Activated T-helper 17 cell treated with anti-CD3 and anti-CD28 coated beads, Interleukin-2, amount 50 U/mL, for 72 hours (primary cell): ENCODE data around the gene KRT75. TPM values are rescaled to one million over a fixed set of nuclear protein-coding genes. Genes with fewer than 3 reads are reported as not detected.

Experiments used
- ATAC-seq: fragments of 150-1000 bp; cut with Tn5 transposase; replicated peaks from 2 replicates; pipeline ENCODE4 v1.10.0; 2021; ENCODE audit warnings: mild to moderate bottlenecking, moderate library complexity
- H3K27ac Mint-ChIP-seq: one replicate; pipeline ENCODE4 v1.8.0; 2022; ENCODE audit warnings: mixed read lengths
- H3K27me3 Mint-ChIP-seq: one replicate; pipeline ENCODE4 v1.8.0; 2022; ENCODE audit warnings: mixed read lengths
- H3K36me3 Mint-ChIP-seq: one replicate; pipeline ENCODE4 v1.8.0; 2022; ENCODE audit warnings: low read depth, mild to moderate bottlenecking, mixed read lengths
- H3K4me1 Mint-ChIP-seq: one replicate; pipeline ENCODE4 v1.8.0; 2022; ENCODE audit warnings: mixed read lengths
- H3K4me3 Mint-ChIP-seq: one replicate; pipeline ENCODE4 v1.8.0; 2022; ENCODE audit warnings: mild to moderate bottlenecking, mixed read lengths
- H3K9me3 Mint-ChIP-seq: one replicate; pipeline ENCODE4 v1.8.0; 2022; ENCODE audit warnings: mixed read lengths
- total RNA-seq, 2 donors: library from RNA; stranded (reverse); gene quantifications; one replicate each; pipeline ENCODE4 v1.2.3, GENCODE V29; 2022

Gene KRT75
- total RNA-seq, 2 donors from 2014 or later: not detected

GRCh38 chr12:52446367-52447045 is 12.3 kb upstream of the KRT75 start:
- Mint-ChIP-seq H3K36me3 (no peaks in the 10 kb centered on the region), H3K4me1 (no peaks in the 10 kb centered on the region), H3K27me3 (peaks cover 20% of the 10 kb centered on the region), H3K9me3 (no peaks in the 10 kb centered on the region), H3K27ac (no peak overlapping the region), H3K4me3 (no peak overlapping the region)
- ATAC-seq: no peak

DNA sequence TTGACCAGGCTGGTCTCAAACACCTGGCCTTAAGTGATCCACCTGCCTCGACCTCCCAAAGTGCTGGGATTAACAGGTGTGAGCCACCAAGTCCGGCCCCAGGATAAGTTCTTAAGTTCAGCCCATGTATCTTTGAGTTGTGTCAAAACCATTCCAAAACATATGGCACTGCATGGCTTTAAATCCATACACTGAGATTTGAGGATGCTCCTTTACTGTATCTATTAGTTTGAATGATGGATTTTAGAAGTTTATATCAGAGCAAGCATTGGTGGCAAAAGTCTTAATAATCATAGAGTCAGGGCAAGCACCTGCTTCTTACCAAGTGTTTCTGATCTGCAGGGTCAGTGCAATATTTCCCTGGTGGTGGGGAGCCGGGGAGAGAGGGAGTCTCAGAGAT is 11.7 kb upstream of the KRT75 start:
- Mint-ChIP-seq H3K4me1 (no peaks in the 10 kb centered on the region), H3K27ac (no peak overlapping the region), H3K27me3 (peaks cover 25% of the 10 kb centered on the region), H3K36me3 (no peaks in the 10 kb centered on the region), H3K9me3 (no peaks in the 10 kb centered on the region), H3K4me3 (no peak overlapping the region)
- ATAC-seq: no peak

DNA sequence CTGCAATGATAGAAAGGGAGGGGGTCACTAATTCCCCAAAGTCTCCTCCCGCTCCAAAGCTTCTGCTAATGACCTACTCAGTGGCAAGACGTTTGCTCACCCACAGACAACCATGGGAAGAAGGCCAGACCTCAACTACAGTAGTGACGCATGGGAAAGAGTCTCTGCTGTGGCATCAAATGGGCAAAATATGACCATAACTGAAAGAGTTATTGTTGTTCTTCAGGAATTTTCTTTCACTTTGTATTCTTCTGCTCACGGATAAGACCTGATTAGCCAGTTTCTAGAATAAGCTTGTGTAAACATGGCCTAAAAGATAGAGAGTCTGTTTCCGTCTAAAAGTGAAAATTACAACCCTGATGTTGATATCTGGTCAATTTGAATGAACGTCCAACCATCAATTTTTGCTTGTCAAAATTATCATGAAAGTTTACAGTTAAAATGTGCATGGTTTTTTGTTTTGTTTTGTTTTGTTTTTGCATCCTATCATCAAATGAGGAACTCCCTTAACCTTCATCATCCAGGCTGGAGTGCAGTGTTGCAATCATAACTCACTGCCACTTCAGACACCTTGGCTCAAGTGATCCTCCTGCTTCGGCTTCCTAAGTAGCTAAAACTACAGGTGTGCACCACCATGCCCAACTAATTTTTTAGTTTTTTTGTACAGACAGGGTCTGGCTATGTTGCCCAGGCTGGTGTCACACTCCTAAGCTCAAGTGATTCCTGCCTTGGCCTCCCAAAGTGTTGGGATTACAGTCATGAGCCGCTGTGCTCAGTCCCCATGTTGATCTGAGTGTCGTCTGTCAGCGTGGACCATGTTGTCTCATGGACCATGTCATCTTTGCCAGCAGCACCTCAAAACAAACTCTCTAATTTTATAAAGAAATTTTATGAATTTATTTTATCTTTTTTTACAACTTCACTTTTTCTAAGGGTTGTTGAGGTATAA is 10.8 kb upstream of the KRT75 start:
- H3K9me3 Mint-ChIP-seq: no peaks in the 10 kb centered on the region
- no peaks in the 10 kb centered on the region for H3K4me1 Mint-ChIP-seq
- no peaks in the 10 kb centered on the region for H3K36me3 Mint-ChIP-seq
- no peak for ATAC-seq
- peaks cover 25% of the 10 kb centered on the region for H3K27me3 Mint-ChIP-seq
- no peak overlapping the region for H3K4me3 Mint-ChIP-seq
- H3K27ac Mint-ChIP-seq: no peak overlapping the region

DNA sequence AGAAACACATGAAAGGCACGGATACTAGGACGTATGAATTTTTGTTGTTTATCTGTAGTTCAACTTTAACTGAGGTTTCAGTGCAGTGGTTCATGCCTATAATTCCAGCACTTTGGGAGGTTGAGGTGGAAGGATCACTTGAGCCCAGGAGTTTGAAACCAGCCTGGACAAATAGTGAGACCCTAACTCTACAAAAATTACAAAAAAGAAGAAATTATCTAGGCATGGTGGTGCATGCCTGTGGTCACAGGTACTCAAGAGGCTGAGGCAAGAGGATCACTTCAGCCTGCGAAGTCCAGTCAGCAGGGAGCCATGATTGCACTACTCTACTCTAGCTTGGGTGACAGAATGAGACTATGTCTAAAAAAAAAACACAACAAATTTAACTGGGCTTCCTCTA is 9.8 kb upstream of the KRT75 start:
- peaks cover 25% of the 10 kb centered on the region for H3K27me3 Mint-ChIP-seq
- no peak overlapping the region for H3K4me3 Mint-ChIP-seq

DNA sequence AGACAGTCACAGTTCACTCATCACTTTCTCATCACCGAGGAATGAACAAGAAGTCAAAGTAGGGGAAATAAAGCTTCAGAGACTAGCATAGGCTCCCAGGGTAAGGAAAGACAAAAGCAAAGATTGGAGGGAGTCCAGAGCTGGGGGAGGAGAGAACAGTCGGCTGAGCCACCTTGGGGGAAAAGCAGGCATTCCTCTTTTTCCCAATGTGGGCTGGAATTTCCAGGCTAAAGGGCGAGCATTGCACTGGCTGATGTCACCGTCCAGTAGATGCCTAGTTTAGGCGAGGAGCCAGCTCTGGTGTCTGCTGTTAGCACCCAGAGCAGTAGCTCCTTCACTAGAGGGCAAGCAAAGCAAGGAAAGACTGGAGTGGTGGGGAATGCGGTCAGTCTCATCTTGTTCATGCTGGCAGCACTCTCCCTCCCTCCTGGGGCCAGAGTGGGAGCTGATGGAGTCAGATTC is 8.5 kb upstream of the KRT75 start:
- Mint-ChIP-seq H3K9me3 (no peaks in the 10 kb centered on the region), H3K4me1 (no peaks in the 10 kb centered on the region), H3K36me3 (no peaks in the 10 kb centered on the region), H3K4me3 (no peak overlapping the region), H3K27me3 (peaks cover 25% of the 10 kb centered on the region), H3K27ac (no peak overlapping the region)
- no peak for ATAC-seq

More for the DNA sequence above, 9.8 kb upstream of the KRT75 start:
- no peak for ATAC-seq
- Mint-ChIP-seq H3K36me3 (no peaks in the 10 kb centered on the region), H3K9me3 (no peaks in the 10 kb centered on the region), H3K27ac (no peak overlapping the region), H3K4me1 (no peaks in the 10 kb centered on the region)

- ATAC-seq: no peak
- peaks cover 25% of the 10 kb centered on the region for H3K27me3 Mint-ChIP-seq
These were observed 7.2 kb upstream of the KRT75 start for GRCh38 chr12:52441320-52441911.

DNA sequence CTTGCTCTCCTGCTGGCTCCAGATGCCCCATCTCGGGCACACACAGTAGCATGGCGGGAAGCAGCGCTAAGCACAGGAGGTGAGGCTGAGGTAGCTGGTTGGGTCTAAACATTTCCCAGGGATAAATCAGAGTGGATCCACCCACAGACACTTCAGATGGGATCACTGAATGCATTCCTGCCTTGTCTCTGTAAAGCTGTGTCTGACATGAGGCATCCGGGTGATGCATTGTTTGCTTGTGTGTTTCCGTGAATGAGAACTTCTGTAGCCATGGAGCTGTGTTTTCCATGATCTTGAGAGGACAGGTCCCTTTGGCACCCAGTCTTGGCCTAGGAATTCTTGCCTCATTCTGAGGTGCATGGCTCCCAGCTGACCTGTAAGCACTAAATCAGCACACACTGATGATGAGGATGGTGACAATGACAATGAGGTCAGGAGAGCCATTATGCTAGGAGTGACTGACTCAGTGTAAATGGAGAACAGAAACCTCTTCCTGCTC is 6.7 kb upstream of the KRT75 start:
- peak; percentile 40 for ATAC-seq
- peaks cover 25% of the 10 kb centered on the region for H3K27me3 Mint-ChIP-seq
- H3K4me1 Mint-ChIP-seq: no peaks in the 10 kb centered on the region
- no peaks in the 10 kb centered on the region for H3K9me3 Mint-ChIP-seq
- H3K4me3 Mint-ChIP-seq: no peak overlapping the region
- H3K27ac Mint-ChIP-seq: no peak overlapping the region
- no peaks in the 10 kb centered on the region for H3K36me3 Mint-ChIP-seq

More at GRCh38 chr12:52441320-52441911, 7.2 kb upstream of the KRT75 start:
- H3K27ac Mint-ChIP-seq: no peak overlapping the region
- H3K36me3 Mint-ChIP-seq: no peaks in the 10 kb centered on the region
- no peaks in the 10 kb centered on the region for H3K4me1 Mint-ChIP-seq
- H3K9me3 Mint-ChIP-seq: no peaks in the 10 kb centered on the region
- H3K4me3 Mint-ChIP-seq: no peak overlapping the region

DNA sequence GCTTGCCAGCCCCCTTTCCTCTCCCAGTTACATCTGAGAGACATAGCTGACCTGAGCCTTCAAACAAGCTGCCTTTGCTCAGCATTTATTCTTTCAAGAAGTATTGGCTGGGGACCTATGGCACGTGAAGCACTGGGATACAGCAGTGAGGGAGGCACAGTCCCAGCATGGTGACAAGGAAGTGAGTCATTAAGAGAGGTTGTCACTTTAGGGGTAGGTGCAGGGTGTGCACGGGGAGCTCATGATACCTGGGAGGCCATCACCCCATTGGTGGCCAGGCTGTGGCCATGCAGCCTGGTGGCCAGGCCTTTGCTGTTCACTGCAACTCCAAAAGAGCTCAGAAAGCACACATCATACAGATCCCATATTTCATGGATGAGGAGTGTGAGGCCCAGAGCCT is 5.7 kb upstream of the KRT75 start:
- no peak overlapping the region for H3K27ac Mint-ChIP-seq
- no peak for ATAC-seq
- peaks cover 3% of the 10 kb centered on the region for H3K4me1 Mint-ChIP-seq
- no peaks in the 10 kb centered on the region for H3K9me3 Mint-ChIP-seq
- no peak overlapping the region for H3K4me3 Mint-ChIP-seq
- no peaks in the 10 kb centered on the region for H3K36me3 Mint-ChIP-seq
- peaks cover 29% of the 10 kb centered on the region for H3K27me3 Mint-ChIP-seq

- Mint-ChIP-seq H3K27ac (no peak overlapping the region), H3K27me3 (peaks cover 32% of the 10 kb centered on the region), H3K9me3 (no peaks in the 10 kb centered on the region), H3K36me3 (no peaks in the 10 kb centered on the region), H3K4me3 (no peak overlapping the region), H3K4me1 (peaks cover 4% of the 10 kb centered on the region)
- no peak for ATAC-seq
These were observed 5.2 kb upstream of the KRT75 start for GRCh38 chr12:52439420-52439819.

DNA sequence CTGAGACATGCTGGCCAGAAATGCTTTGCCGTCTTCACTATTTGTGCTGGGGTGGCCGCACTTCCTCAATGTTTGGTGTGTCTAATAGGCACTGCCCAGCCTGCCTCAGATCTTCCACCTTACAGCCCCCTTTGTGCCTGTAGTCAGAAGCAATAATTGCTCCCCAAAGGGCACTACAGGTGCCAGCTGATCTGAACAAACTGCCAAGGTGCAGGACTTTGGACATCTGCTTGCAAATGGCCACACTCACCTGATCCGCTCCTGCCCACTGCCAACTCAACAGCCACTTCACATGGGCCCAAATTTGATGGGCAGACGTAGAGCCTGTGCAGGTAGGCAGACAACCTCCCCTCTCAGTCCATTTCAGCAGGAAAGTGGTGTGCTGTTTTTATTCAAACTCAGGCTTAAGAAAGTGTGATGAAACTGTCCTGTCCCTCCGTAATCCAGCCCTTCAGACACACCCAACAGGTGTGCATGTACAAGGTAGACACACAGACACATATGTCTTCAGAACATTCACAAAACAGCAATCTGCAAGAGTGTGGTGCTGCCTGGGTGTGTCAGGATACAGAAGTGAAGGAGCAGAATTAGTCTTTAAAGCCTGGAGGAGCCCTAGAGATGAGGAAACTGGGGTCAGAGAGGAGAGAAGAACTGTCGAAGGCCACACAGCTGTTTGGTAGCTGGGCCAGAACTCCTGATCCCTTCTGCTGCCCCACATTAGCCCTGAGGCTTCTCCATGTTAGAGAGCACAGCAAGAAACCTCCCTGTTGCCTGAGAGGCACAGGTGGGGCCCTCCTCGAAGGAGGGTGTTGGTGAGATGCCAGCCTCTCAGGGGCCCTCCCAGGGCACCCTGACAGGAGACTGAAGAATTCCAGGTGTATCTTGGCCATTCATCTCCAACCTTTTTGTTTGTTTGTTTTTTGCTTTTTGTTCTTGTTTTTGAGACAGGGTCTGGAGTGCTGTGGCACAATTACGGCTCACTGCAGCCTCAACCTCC is 4.4 kb upstream of the KRT75 start:
- H3K27me3 Mint-ChIP-seq: peaks cover 32% of the 10 kb centered on the region
- peaks cover 4% of the 10 kb centered on the region for H3K4me1 Mint-ChIP-seq
- no peak for ATAC-seq
- H3K9me3 Mint-ChIP-seq: no peaks in the 10 kb centered on the region
- no peak overlapping the region for H3K27ac Mint-ChIP-seq
- H3K36me3 Mint-ChIP-seq: no peaks in the 10 kb centered on the region
- no peak overlapping the region for H3K4me3 Mint-ChIP-seq

DNA sequence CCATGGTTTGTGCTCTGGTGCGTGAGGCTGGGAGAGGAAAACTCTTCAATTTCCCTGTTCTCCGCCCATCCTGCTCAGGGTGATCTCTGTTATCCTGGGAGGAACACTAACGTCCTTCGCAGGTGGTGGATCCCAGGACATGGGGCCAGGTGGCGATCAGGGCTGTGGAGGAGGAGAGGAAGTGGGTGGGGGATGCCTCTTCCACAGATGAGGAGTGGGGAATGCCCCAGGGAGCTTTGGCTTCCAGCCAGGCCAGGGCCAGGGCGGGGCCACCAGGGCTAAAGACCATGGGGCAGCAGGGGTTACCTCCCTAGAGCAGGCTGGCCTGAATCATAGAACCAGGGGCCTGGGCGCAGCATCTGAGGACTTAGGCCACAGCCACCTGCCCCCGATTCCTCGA is 3.3 kb upstream of the KRT75 start:
- H3K27ac Mint-ChIP-seq: no peak overlapping the region
- no peaks in the 10 kb centered on the region for H3K36me3 Mint-ChIP-seq
- no peak overlapping the region for H3K4me3 Mint-ChIP-seq
- no peaks in the 10 kb centered on the region for H3K9me3 Mint-ChIP-seq
- peaks cover 4% of the 10 kb centered on the region for H3K4me1 Mint-ChIP-seq
- peaks cover 30% of the 10 kb centered on the region for H3K27me3 Mint-ChIP-seq
- ATAC-seq: no peak

DNA sequence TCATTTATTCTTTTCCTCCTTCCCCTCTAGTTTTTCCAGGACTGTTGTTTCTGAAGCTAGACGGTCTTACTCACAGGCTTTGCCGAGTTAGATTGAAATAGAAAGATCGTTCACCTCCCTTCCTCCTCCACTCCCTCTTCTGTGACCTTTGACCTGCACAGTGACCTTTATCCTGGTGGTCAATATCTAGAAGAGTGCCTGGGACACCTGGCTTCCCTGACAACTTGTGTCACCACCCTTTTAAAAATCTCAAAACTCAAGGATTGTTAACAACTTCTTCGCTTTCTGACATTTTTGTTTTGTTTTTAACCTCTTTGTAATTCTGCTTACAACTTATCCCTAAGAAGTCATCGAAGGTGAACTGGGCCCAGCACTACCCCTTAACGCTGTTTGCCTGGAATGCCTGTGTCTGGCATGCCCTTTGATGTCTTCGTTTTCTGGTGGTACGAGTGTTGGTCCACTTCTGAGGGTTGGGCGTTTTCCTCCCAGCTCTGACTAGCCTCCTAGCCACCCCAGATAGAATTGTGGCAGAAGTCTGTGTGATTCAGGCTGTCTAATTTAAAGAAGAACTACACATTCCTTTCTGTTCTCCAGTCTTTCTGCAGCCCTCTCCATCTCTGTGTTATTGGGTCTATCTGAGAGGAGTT is 2.8 kb upstream of the KRT75 start:
- no peak overlapping the region for H3K27ac Mint-ChIP-seq
- peaks cover 4% of the 10 kb centered on the region for H3K4me1 Mint-ChIP-seq
- H3K4me3 Mint-ChIP-seq: no peak overlapping the region
- no peak for ATAC-seq
- peaks cover 28% of the 10 kb centered on the region for H3K27me3 Mint-ChIP-seq
- H3K9me3 Mint-ChIP-seq: no peaks in the 10 kb centered on the region
- no peaks in the 10 kb centered on the region for H3K36me3 Mint-ChIP-seq
